GM20431 (cell line): Measurements from ENCODE around the gene DRG2.

Experiments used
- in situ Hi-C: fragments of 300-500 bp; cut with MseI, MboI; formaldehyde crosslinking; loops from one replicate; pipeline ENCODE4 v1.15.0; 2020; ENCODE audit warnings: low sequenced_read_pairs; ENCODE audit not compliant: unreplicated experiment

DRG2 gene

GRCh38 chr17:18111330-18111971 lies 23.7 kb downstream of the DRG2 start:
- in situ Hi-C loops, result no loop called here

DNA sequence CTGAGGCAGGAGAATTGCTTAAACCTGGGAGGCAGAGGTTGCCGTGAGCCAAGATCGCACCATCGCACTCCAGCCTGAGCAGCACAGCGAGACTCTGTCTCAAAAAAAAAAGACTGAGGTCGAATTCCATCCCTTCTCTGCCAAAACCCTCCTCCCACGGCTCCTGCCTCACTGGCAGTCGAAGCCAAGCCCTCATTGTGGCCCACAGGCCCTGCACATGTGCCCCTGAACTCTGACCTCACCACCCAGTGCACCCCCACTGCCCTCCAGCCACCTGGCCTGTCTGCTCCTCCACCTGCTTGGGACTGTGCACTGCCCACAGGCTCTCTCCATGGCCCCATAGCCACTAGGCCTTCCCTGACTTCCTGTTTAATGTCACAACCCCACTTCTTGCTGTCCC lies 27.8 kb downstream of the DRG2 start:
- in situ Hi-C loops, result no loop called here

GRCh38 chr17:18116078-18116477 lies 28.3 kb downstream of the DRG2 start:
- in situ Hi-C loops, result no loop called here

DNA sequence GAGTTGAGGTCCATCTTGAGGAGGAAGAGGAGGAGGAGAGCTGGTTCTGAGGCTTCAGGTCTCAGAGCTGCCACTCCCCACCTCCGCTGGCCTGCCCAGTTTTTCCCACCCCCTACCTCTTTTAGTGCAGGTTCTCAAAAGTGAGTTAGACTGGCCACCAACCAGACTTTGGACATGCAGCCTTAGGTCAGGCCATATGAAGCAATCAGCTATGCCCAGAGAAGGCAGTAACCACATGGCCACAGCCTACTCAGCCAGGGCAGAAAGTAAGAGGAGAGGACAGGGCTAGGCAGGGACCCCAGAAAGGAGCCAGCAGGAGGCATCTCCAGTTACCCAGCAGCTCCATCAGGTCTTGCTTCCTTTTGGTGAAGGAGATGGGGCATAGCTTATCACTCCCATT lies 29.8 kb downstream of the DRG2 start:
- in situ Hi-C loops, result no loop called here

- in situ Hi-C loops, result no loop called here
Measured at GRCh38 chr17:18117982-18118975, 30.5 kb downstream of the DRG2 start.

DNA sequence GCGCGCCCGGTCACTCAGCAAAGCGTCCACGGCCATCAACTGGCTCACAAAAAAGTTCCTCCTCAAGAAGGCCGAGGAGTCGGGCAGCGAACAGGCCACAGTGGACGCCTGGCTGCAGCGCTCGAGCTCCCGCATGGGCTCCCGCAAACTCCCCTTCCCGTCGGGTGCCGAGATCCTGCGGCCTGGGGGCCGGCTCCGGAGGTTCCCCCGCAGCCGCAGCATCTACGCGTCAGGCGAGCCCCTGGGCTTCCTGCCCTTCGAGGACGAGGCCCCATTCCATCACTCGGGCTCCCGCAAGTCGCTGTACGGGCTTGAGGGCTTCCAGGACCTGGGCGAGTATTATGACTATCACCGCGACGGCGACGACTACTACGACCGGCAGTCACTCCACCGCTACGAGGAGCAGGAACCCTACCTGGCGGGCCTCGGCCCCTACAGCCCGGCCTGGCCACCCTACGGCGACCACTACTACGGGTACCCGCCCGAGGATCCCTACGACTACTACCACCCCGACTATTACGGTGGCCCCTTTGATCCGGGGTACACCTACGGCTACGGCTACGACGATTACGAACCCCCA lies 31.5 kb downstream of the DRG2 start:
- in situ Hi-C loops, result no loop called here

DNA sequence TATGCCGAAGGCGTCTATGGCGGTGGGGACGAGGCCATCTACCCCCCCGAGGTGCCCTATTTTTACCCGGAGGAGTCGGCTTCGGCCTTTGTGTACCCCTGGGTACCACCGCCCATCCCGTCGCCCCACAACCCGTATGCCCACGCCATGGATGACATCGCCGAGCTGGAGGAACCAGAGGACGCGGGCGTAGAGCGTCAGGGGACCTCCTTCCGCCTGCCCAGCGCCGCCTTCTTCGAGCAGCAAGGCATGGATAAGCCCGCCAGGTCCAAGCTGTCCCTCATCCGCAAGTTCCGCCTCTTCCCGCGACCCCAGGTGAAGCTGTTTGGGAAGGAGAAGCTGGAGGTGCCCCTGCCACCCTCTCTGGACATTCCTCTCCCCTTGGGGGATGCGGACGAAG lies 32.2 kb downstream of the DRG2 start:
- in situ Hi-C loops, result no loop called here

- in situ Hi-C loops, result no loop called here
Measured at GRCh38 chr17:18120461-18121017, 32.8 kb downstream of the DRG2 start.

DNA sequence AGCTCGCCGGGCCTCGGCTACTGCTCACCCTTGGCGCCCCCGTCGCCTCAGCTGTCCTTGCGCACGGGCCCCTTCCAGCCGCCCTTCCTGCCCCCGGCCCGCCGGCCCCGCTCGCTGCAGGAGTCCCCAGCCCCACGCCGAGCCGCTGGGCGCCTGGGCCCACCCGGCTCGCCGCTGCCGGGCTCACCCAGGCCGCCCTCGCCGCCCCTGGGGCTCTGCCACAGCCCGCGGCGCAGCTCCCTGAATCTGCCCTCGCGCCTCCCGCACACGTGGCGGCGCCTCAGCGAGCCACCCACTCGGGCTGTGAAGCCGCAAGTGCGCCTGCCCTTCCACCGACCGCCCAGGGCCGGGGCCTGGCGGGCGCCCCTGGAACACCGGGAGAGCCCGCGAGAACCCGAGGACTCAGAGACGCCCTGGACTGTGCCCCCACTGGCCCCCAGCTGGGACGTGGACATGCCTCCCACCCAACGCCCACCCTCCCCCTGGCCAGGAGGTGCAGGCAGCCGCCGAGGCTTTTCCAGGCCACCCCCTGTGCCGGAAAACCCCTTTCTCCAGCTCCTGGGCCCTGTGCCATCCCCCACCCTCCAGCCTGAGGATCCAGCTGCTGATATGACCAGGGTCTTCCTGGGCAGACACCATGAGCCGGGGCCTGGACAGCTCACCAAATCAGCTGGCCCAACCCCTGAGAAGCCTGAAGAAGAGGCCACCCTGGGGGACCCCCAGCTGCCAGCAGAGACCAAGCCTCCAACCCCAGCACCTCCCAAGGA lies 33.6 kb downstream of the DRG2 start:
- in situ Hi-C loops, result no loop called here

- in situ Hi-C loops, result no loop called here
Measured at GRCh38 chr17:18122990-18123753, 35.4 kb downstream of the DRG2 start.

- in situ Hi-C loops, result no loop called here
Measured at GRCh38 chr17:18124345-18125126, 36.8 kb downstream of the DRG2 start.

DNA sequence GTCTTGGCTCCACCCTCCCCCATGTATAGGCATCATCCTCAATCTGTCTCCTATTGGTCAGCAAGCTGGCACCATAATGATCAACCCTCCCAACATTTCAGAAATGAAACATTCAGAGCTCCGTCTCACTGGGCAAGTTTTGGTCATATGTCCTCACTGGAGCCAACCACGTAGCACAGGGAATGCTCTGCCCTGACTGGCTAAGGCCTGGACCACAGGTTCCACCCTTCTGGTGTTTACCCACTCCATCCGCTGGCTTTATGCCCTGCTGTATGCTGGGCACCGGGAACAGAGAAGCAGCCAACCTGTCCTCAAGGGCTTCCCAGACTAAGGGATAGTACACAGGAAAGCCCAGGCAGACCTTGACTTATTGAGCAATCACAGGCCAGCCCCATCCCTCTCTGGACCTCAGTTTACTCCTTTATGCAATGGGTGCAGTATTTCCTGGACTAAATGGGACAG lies 41.3 kb downstream of the DRG2 start:
- in situ Hi-C loops, result no loop called here

GRCh38 chr17:18132711-18133110 lies 45.0 kb downstream of the DRG2 start:
- in situ Hi-C loops, result no loop called here

DNA sequence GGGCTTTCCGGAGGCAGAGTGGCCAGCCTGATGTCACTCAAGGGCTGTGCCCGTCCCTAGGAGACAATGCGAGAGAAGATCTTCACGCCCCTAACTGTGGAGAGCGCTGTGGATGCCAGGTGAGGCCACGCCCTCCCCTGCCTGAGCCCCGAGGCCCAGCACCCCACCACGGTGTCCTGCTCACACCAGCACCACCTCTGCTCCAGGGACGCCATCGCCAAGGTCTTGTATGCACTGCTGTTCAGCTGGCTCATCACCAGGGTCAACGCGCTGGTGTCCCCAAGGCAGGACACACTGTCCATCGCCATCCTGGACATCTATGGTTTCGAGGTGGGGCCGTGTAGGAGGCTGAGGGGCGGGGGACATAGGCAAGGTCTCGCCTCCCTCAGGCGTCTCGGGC lies 48.6 kb downstream of the DRG2 start:
- in situ Hi-C loops, result no loop called here

GRCh38 chr17:18138065-18138749 lies 50.5 kb downstream of the DRG2 start:
- in situ Hi-C loops, result no loop called here

GRCh38 chr17:18139092-18139491 lies 51.3 kb downstream of the DRG2 start:
- in situ Hi-C loops, result no loop called here

- in situ Hi-C loops, result no loop called here
Measured at GRCh38 chr17:18139498-18139897, 51.8 kb downstream of the DRG2 start.

DNA sequence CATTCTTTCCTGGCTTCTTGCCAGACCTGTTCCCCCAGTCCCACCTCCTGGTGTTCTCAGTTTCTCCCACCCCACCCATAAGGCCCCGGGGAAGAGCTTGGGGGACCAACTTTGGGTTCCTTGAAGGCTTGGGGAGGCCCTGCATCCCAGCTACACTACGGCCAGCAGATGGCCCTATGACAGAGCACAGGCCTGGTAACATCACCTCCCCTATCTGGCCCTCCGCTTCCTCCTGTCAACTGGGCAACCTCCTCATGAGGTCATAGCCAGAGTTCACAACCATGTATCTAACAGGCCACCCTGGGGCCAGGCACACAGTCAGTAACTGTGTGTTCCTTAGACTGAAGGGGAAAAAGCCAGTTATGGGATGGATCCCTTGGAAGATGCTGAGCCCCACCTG lies 52.2 kb downstream of the DRG2 start:
- in situ Hi-C loops, result no loop called here
